Hair follicle dermal papilla cell (primary cell): ENCODE measurements around the gene USP9X. TPM values are rescaled to one million over a fixed set of nuclear protein-coding genes. Genes with fewer than 3 reads are reported as not detected.

Experiments used
- total RNA-seq: library from RNA; depleted of rRNA; stranded (reverse); fragments of >200 nt; gene quantifications from 2 replicates; pipeline ENCODE4 v1.2.3, GENCODE V29; 2012

The USP9X gene
- 118 and 169 TPM in 2 replicates for total RNA-seq

DNA sequence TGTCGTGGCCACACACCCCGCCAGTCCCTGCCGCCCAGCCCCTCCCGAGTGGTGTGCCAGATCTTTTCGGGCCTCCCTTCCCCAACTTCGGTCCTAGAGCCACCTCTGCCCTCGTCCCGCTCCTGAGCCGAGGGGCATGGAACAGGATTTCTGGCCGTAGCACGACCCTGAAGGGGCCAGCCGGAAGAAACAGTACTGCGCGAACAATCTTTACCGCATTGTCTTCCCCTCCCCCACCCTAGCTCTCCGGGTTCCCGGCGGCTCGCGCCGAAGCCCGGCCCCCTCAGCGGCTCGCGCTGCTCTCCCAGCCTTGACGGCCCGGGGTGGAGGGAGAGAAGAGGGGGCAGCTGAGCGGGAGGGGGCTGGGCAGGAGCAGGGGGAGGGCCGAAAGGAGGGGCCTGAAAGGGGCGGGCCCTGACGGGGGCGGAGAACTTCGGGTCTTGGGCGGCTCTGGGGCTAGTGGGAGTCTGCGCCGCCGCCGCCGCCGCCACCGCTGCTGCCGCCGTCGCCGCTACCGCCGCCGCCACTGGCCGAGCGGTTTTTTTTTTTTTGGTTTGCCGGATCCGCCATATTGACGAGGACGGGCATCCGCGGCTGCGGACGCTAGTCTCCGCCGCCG lies at the start of gene USP9X:
TSS of gene USP9X (plus strand) at position 553 of the 619 bp plus-strand sequence. CDS start 38,184 bp downstream, outside the sequence.

Other genes with a start within 250 kb of the USP9X start
- 272 and 296 TPM in 2 replicates for gene DDX3X, start 248.7 kb downstream of the USP9X start, total RNA-seq